Esophagus muscularis mucosa (tissue), 4 donors: ENCODE results near the gene ARL15.

Experiments used
- EP300 ChIP-seq: sonication (generic); formaldehyde crosslinking; IDR thresholded peaks from one replicate; pipeline ENCODE4 v1.6.1; 2017; ENCODE audit warnings: antibody characterized with exemption
- POLR2A ChIP-seq: fragments of 450-650 bp; IDR thresholded peaks from one replicate; pipeline ENCODE4 v1.6.1; 2017; ENCODE audit warnings: antibody characterized with exemption, moderate library complexity, mild to moderate bottlenecking, low read depth
- POLR2AphosphoS5 ChIP-seq, 2 donors: sonication (generic); formaldehyde crosslinking; IDR thresholded peaks; one replicate each; pipeline ENCODE4 v1.6.1; 2017; ENCODE audit warnings: antibody characterized with exemption in 2 of 2
- TF ChIP-seq, protein P1 (sequence below), 3 experiments: fragments of 200-600 bp in 2 of 3; fragments of 450-650 bp in 1 of 3; sonication (generic) in 2 of 3; IDR thresholded peaks; one replicate each; pipeline ENCODE4 v1.5.1; 2017 to 2019; ENCODE audit warnings: antibody characterized with exemption in 3 of 3, mild to moderate bottlenecking in 2 of 3, moderate library complexity in 1 of 3

DNA sequence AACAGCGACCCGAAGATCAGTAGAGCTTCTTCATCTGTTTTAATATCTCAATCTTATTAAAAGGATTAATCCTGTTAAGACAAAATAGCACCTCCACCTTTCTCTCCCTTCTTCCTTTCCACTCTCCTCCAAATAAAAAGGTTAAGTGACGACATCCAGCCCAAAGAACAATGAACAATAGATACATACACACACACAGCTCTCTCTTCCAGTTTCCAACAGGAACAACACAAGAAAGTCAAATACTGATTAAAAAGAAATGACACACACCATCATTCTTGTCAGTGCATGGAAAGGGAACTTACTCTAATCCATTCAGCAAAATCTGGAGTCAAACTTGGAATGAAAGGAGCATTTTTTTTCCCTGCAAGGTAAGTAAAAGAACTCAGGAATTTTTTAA is 2.8 kb downstream of the ARL15 start:
- TF ChIP-seq, protein P1, sequence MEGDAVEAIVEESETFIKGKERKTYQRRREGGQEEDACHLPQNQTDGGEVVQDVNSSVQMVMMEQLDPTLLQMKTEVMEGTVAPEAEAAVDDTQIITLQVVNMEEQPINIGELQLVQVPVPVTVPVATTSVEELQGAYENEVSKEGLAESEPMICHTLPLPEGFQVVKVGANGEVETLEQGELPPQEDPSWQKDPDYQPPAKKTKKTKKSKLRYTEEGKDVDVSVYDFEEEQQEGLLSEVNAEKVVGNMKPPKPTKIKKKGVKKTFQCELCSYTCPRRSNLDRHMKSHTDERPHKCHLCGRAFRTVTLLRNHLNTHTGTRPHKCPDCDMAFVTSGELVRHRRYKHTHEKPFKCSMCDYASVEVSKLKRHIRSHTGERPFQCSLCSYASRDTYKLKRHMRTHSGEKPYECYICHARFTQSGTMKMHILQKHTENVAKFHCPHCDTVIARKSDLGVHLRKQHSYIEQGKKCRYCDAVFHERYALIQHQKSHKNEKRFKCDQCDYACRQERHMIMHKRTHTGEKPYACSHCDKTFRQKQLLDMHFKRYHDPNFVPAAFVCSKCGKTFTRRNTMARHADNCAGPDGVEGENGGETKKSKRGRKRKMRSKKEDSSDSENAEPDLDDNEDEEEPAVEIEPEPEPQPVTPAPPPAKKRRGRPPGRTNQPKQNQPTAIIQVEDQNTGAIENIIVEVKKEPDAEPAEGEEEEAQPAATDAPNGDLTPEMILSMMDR (IDR thresholded peaks at IDR 0.05) = no peak
- TF ChIP-seq POLR2AphosphoS5 (IDR thresholded peaks at IDR 0.05) (no peak), POLR2A (no peak), EP300 (no peak)
